GM12878 (cell line): ENCODE data around the gene GPR6. TPM values are rescaled to one million over a fixed set of nuclear protein-coding genes. Genes with fewer than 3 reads are reported as not detected.

ENCODE experiments used
- ATAC-seq: fragments of 200-7000 bp; cut with Tn5 transposase; 3 replicates; pipeline ENCODE4 v1.9.1; 2020; ENCODE audit warnings: mild to moderate bottlenecking, moderate library complexity
- BruUV-seq: library from RNA; stranded (reverse); fragments of 400-500 nt; replicated peaks from 2 replicates; lab custom pipeline; 2021; lab: Mats Ljungman, UMichigan
- CTCF ChIA-PET: fragments of 300-600 bp; sonication (Branson Sonifier 250); formaldehyde crosslinking; extraction: SDS; loops from one replicate; lab custom pipeline; 2021; ENCODE audit warnings: inconsistent platforms; lab: Yijun Ruan, JAX
- POLR2A ChIA-PET: fragments of 350-600 bp; formaldehyde crosslinking; extraction: SDS; loops from one replicate; lab custom pipeline; 2021; ENCODE audit warnings: inconsistent platforms; lab: Charles Lee
- RAD21 ChIA-PET: fragments of 300-600 bp; sonication (Branson Sonifier 250); formaldehyde crosslinking; loops from one replicate; lab custom pipeline; 2023; ENCODE audit warnings: antibody characterized with exemption; ENCODE audit not compliant: unreplicated experiment; lab: Charles Lee
- SMC1A ChIA-PET: fragments of 300-600 bp; sonication (Branson Sonifier 250); formaldehyde crosslinking; loops from one replicate; lab custom pipeline; 2023; ENCODE audit not compliant: unreplicated experiment, uncharacterized antibody; lab: Charles Lee
- DNase-seq: peaks from one replicate; pipeline ENCODE4 v3.0.0-alpha.2; 2011; ENCODE audit warnings: low read depth, low spot score
- FAIRE-seq: peaks from 3 replicates; lab custom pipeline; 2011; peaks lifted over from hg19 to GRCh38; lab: Jason Lieb, UNC
- H2AFZ ChIP-seq: 2 replicates; pipeline ENCODE4 v1.6.0; 2011; ENCODE audit warnings: low read depth, low read length, control low read depth; ENCODE audit not compliant: control insufficient read depth
- H3K27ac ChIP-seq: 2 replicates; pipeline ENCODE4 v1.5.1; 2011; ENCODE audit warnings: control low read depth; ENCODE audit not compliant: control insufficient read depth, insufficient read depth
- H3K27me3 ChIP-seq, 2 experiments: replicated peaks in 1 of 2; 2 replicates each; pipeline versions ENCODE4 v1.6.0 to v1.6.1; 2011; ENCODE audit warnings: low read length in 1 of 2; ENCODE audit not compliant: control insufficient read depth in 2 of 2, insufficient read depth in 2 of 2
- H3K36me3 ChIP-seq, 2 experiments: 2 replicates each; pipeline ENCODE4 v1.5.1; 2011; ENCODE audit warnings: low read length in 1 of 2; ENCODE audit not compliant: control insufficient read depth in 2 of 2, insufficient read depth in 2 of 2
- H3K4me1 ChIP-seq: 2 replicates; pipeline ENCODE4 v1.6.1; 2011; ENCODE audit warnings: mild to moderate bottlenecking, low read length, moderate library complexity, mixed read lengths; ENCODE audit not compliant: control insufficient read depth, insufficient read depth
- H3K4me2 ChIP-seq: 2 replicates; pipeline ENCODE4 v1.6.0; 2011; ENCODE audit warnings: control low read depth; ENCODE audit not compliant: control insufficient read depth, insufficient read depth
- H3K4me3 ChIP-seq: fragments of 200-600 bp; sonication (generic); 2 replicates; pipeline ENCODE4 v1.5.1; 2016
- H3K79me2 ChIP-seq: 2 replicates; pipeline ENCODE4 v1.6.0; 2011; ENCODE audit warnings: low read length; ENCODE audit not compliant: control insufficient read depth, insufficient read depth
- H3K9ac ChIP-seq: 2 replicates; pipeline ENCODE4 v1.8.0; 2011; ENCODE audit warnings: low read length, control low read depth, mixed read lengths; ENCODE audit not compliant: control insufficient read depth, insufficient read depth
- H3K9me3 ChIP-seq: replicated peaks from 3 replicates; pipeline ENCODE4 v1.5.1; 2011; ENCODE audit warnings: mild to moderate bottlenecking, low read length; ENCODE audit not compliant: control insufficient read depth, insufficient read depth
- H4K20me1 ChIP-seq: 2 replicates; pipeline ENCODE4 v1.6.0; 2011; ENCODE audit not compliant: control insufficient read depth, insufficient read depth
- GABPA ChIP-seq: IDR thresholded peaks from 2 replicates; pipeline ENCODE4 v1.6.1; 2014; ENCODE audit warnings: antibody characterized with exemption, low read depth, mild to moderate bottlenecking, inconsistent platforms
- GATAD2B ChIP-seq: fragments of 450-650 bp; conservative IDR thresholded peaks from 2 replicates; pipeline ENCODE4 v1.6.1; 2017; ENCODE audit warnings: low read depth, mild to moderate bottlenecking, moderate library complexity
- MTA2 ChIP-seq: fragments of 450-650 bp; IDR thresholded peaks from 2 replicates; pipeline ENCODE4 v1.6.1; 2016; ENCODE audit warnings: low read depth, mild to moderate bottlenecking, moderate library complexity
- MTA3 ChIP-seq: IDR thresholded peaks from 2 replicates; pipeline ENCODE4 v1.6.1; 2012; ENCODE audit warnings: low read length, inconsistent platforms, borderline replicate concordance
- SMAD1 ChIP-seq: fragments of 450-650 bp; IDR thresholded peaks from 2 replicates; pipeline ENCODE4 v1.6.1; 2018; ENCODE audit warnings: mild to moderate bottlenecking, low read depth; ENCODE audit not compliant: partially characterized antibody
- SPI1 ChIP-seq: IDR thresholded peaks from 2 replicates; pipeline ENCODE4 v1.6.1; 2011; ENCODE audit warnings: low read depth, mild to moderate bottlenecking, low read length, moderate library complexity, borderline replicate concordance; ENCODE audit not compliant: insufficient read depth
- TAF1 ChIP-seq: IDR thresholded peaks from 2 replicates; pipeline ENCODE4 v1.6.1; 2011; ENCODE audit warnings: mild to moderate bottlenecking, low read depth, low read length, borderline replicate concordance
- ZSCAN29 ChIP-seq: fragments of 450-650 bp; IDR thresholded peaks from 2 replicates; pipeline ENCODE4 v1.6.1; 2017; ENCODE audit warnings: mild to moderate bottlenecking, moderate library complexity
- WGBS: methylation state at CpG from one replicate; pipeline ENCODE4 v1.1.6; 2016; ENCODE audit warnings: low lambda C conversion rate; ENCODE audit not compliant: insufficient replicate concordance, insufficient coverage; ENCODE audit errors: missing lambda C conversion rate; 5-methylcytosine and 5-hydroxymethylcytosine counted together
- in situ Hi-C: fragments of 300-500 bp; cut with MboI; formaldehyde crosslinking; loops from 9 replicates; pipeline ENCODE4 v1.14.3; 2018; ENCODE audit warnings: mixed read lengths
- intact Hi-C: fragments of 100-400 bp; cut with micrococcal nuclease; formaldehyde crosslinking; loops from one replicate; pipeline ENCODE4 v1.14.2; 2022; ENCODE audit not compliant: unreplicated experiment
- polyA plus RNA-seq, 11 experiments: library from polyadenylated mRNA; depleted of rRNA in 4 of 11; unstranded in 6 of 11; stranded (reverse) in 5 of 11; fragments of >200 nt; fragmentation: Nextera tagmentation in 4 of 11; fragmentation: Illumina TruSeq in 1 of 11; extraction: Ambion mirVana in 4 of 11; extraction: Trizol in 1 of 11; gene quantifications; 1 replicate in 1 of 11; 2 replicates in 10 of 11; pipeline versions ENCODE4 v1.2.1 to v1.2.3, GENCODE V29; 2011 to 2016; ENCODE audit warnings: inconsistent platforms in 2 of 11, missing spikeins in 2 of 11, low read depth in 1 of 11
- total RNA-seq, 4 experiments: library from RNA; depleted of rRNA in 3 of 4; stranded (reverse); fragments of >200 nt in 3 of 4; fragmentation: Illumina TruSeq in 1 of 4; extraction: Trizol in 1 of 4; gene quantifications; 2 replicates each; pipeline versions ENCODE4 v1.2.1 to v1.2.3, GENCODE V29; 2013 to 2021
- TF ChIP-seq, protein P1 (sequence below): fragments of 450-650 bp; IDR thresholded peaks from 2 replicates; pipeline ENCODE4 v1.6.1; 2017; ENCODE audit warnings: mild to moderate bottlenecking, moderate library complexity

GPR6 gene
- total and polyA plus RNA-seq, 10 of the 15 experiments (the other 5 are each of a cell fraction or from before 2014, with no cell fraction given), result not detected

DNA sequence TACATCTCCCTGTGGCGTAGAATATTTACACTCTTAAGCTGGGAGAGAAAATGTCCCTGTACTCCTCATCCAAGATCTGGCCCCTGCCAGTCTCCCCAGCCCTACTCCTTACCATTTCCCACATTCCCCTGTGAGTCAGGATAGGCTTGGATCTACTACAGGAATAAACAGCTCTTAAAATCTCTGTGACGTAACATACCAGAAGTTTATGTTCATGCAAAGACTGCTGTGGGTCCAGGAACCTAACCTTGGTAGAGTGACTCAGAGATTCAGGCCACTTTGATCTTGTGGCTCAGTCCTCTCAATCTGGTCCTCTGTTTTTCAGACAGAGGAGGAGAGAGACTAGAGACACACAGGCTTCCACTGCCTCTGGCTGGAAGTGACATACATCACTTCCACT is 38.5 kb upstream of the GPR6 start:
- Histone ChIP-seq H3K9me3 (no peaks in the 10 kb centered on the region; the same call in 2 of the 3 replicates), H2AFZ (no peak overlapping the region), H3K27me3 (no peaks in the 10 kb centered on the region), H3K79me2 (no peaks in the 10 kb centered on the region), H3K36me3 (no peaks in the 10 kb centered on the region), H3K27ac (no peak overlapping the region), H3K4me1 (no peaks in the 10 kb centered on the region), H3K4me3 (no peak overlapping the region), H3K9ac (no peak overlapping the region), H3K4me2 (no peak overlapping the region), H4K20me1 (no peaks in the 10 kb centered on the region)
- POLR2A ChIA-PET, result no interaction called here
- intact Hi-C loops (no loop called here), in situ Hi-C loops (no loop called here)
- TF ChIP-seq MTA3 (no peak), GATAD2B (no peak), MTA2 (no peak), ZSCAN29 (no peak)
- CTCF ChIA-PET, result no interaction called here
- 16% methylated on average over 2 of the region's 2 CpGs for WGBS
- BruUV-seq, result no TSS peak
- no peak for DNase-seq
- ATAC-seq, result no peak
- SMC1A ChIA-PET, result no interaction called here
- RAD21 ChIA-PET, result no interaction called here
- no peak for FAIRE-seq

DNA sequence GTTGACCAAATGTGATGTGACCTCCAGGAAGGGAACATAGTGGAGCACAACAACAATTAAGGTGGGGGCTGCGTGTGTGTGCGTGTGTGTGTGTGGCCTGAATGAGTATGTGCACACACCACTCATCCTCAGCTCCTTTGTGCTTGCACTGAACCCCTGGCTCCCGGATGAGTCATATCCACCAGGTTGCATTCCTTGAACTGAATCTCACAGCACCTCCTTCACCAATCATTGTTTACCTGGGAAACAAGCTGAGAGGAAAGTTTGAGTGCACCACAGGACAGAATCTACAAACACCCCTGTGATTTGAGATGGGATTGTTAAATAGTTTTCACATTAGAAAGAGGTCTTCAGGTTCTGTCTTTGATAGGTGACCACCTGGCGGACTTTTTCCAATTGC is 33.7 kb upstream of the GPR6 start:
- H3K27ac ChIP-seq, result no peak overlapping the region
- H3K4me2 ChIP-seq, result no peak overlapping the region
- ChIA-PET RAD21 (no interaction called here), POLR2A (no interaction called here), CTCF (interaction anchor here (1.7 kb wide), 1 partner anchor 95 kb away, joined by 5 read pairs; no protein-coding TSS in a partner anchor), SMC1A (no interaction called here)
- no peaks in the 10 kb centered on the region for H3K79me2 ChIP-seq
- DNase-seq, result no peak
- BruUV-seq, result no TSS peak
- no peaks in the 10 kb centered on the region for H3K36me3 ChIP-seq
- FAIRE-seq, result no peak
- no peak overlapping the region for H3K4me3 ChIP-seq
- H4K20me1 ChIP-seq, result no peaks in the 10 kb centered on the region
- no peaks in the 10 kb centered on the region for H3K4me1 ChIP-seq
- intact Hi-C loops, result no loop called here
- TF ChIP-seq TAF1 (no peak), SMAD1 (no peak), GABPA (no peak), SPI1 (no peak)
- TF ChIP-seq, protein P1, sequence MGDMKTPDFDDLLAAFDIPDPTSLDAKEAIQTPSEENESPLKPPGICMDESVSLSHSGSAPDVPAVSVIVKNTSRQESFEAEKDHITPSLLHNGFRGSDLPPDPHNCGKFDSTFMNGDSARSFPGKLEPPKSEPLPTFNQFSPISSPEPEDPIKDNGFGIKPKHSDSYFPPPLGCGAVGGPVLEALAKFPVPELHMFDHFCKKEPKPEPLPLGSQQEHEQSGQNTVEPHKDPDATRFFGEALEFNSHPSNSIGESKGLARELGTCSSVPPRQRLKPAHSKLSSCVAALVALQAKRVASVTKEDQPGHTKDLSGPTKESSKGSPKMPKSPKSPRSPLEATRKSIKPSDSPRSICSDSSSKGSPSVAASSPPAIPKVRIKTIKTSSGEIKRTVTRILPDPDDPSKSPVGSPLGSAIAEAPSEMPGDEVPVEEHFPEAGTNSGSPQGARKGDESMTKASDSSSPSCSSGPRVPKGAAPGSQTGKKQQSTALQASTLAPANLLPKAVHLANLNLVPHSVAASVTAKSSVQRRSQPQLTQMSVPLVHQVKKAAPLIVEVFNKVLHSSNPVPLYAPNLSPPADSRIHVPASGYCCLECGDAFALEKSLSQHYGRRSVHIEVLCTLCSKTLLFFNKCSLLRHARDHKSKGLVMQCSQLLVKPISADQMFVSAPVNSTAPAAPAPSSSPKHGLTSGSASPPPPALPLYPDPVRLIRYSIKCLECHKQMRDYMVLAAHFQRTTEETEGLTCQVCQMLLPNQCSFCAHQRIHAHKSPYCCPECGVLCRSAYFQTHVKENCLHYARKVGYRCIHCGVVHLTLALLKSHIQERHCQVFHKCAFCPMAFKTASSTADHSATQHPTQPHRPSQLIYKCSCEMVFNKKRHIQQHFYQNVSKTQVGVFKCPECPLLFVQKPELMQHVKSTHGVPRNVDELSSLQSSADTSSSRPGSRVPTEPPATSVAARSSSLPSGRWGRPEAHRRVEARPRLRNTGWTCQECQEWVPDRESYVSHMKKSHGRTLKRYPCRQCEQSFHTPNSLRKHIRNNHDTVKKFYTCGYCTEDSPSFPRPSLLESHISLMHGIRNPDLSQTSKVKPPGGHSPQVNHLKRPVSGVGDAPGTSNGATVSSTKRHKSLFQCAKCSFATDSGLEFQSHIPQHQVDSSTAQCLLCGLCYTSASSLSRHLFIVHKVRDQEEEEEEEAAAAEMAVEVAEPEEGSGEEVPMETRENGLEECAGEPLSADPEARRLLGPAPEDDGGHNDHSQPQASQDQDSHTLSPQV, result no peak
- H3K27me3 ChIP-seq, result no peaks in the 10 kb centered on the region; a peak in 2 of 4 replicates
- no peak overlapping the region for H3K9ac ChIP-seq
- no peak for ATAC-seq
- WGBS, result 48% methylated on average over 4 of the region's 4 CpGs
- H2AFZ ChIP-seq, result no peak overlapping the region
- in situ Hi-C loops, result no loop called here
- H3K9me3 ChIP-seq, result no peaks in the 10 kb centered on the region
